Measurements from ENCODE around the gene OR6C6.
"Not testable (repeated sequence)": the region's sequence is repeated elsewhere in the genome, so short reads cannot be mapped to it uniquely, and the experiment has no call there.

Gene OR6C6

GRCh38 chr12:55296469-55296868 lies at the start of gene OR6C6:
Gene OR6C6, minus strand, starts transcription at chr12:55296569. Its CDS starts 1,337 bp downstream, at chr12:55295232.
- no peak for DNase-seq

- DNase-seq: no peak
Measured at GRCh38 chr12:55336002-55336401, 39.6 kb upstream of the OR6C6 start.

DNA sequence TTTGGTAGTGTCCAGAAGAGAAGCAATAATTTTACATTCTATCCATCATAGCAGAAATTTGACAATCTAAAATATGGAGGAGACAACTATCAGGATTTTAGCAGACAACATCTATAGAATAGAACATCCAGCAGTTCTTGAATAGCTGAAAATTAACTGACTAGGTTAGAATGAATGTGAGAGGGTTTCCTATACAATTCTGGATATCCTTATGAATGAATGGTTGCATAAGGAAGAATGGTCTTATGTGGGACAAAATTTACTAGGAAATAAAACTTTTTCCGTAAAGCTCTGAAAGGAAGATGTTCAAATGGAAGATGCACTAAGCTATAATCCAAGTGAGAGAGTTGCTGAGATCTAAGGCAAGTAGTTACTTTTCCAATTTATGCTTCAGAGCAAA lies 34.1 kb upstream of the OR6C6 start, which contains the start of gene OR6C3:
Gene OR6C3, plus strand, starts transcription at position 301 of the 400 bp plus-strand sequence. CDS start 955 bp downstream, outside the sequence.
- DNase-seq: no peak

GRCh38 chr12:55325801-55326200 lies 29.4 kb upstream of the OR6C6 start:
- not testable (repeated sequence) for DNase-seq

GRCh38 chr12:55320201-55320600 lies 23.8 kb upstream of the OR6C6 start:
- DNase-seq: no peak

- no peak for DNase-seq
Measured at GRCh38 chr12:55314043-55314442, 17.7 kb upstream of the OR6C6 start, which contains the start of gene OR6C1. Gene OR6C1, plus strand, starts transcription at chr12:55314343. Its CDS starts 6,257 bp downstream, at chr12:55320600.

DNA sequence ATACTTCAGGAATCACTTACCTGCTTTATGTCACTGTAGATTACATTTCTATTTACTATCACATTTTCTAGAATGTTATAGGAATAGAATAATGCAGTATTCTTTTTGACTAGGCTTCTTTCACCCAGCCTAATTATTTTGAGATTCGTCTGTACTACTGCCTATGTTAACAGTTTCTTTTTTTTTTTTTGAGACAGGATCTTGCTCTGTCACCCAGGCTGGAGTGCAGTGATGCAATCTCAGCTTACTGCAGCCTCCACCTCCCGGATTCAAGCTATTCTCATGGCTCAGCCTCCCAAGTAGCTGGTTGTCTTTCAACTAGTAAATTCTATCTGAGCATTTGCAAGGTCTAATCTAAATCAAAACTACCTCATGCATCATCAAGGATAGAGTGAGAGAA lies 6.4 kb downstream of the OR6C6 start:
- no peak for DNase-seq

DNA sequence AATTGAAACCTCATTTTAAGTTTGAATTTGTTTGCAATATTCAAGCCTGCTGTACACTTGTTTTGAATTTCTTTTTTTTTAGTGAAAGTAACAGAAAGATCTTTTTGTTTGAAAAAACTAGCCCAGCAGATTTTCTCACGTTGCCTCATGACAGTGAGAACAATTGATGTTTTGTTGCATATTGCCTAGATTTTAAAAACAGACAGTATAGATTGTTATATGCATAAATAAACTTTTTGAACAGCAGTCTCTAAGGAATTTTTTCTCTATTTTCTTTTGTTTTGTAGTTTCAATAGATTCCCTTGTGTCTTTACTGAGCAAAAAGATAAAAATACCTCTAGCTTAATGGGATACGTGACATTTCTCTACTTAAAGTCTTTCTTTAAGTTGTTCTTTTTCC lies 15.4 kb downstream of the OR6C6 start:
- no peak for DNase-seq

GRCh38 chr12:55258303-55258702 lies 38.1 kb downstream of the OR6C6 start:
- no peak for DNase-seq

- no peak for DNase-seq
Measured at GRCh38 chr12:55256831-55257230, 39.5 kb downstream of the OR6C6 start.

- no peak for DNase-seq
Measured at GRCh38 chr12:55253281-55253680, 43.1 kb downstream of the OR6C6 start.

DNA sequence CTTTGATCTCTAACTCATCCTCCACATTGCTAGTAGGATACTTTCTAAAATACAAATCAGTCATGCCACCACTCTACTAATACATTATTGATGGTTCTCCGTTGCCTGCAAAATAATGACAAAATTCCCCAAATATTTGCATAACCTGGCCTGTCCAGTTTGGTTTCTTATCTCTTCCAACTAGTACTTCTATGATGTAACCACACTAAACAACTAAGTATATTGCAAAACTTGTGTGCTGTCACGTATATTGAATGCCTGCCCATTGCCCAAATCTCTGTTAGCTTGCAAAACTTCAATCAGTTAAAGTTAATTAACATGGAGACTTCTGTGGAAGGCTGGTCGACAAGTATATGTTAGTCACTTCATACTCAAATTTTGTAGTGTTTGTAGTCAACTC lies 45.4 kb downstream of the OR6C6 start:
- DNase-seq: no peak

DNA sequence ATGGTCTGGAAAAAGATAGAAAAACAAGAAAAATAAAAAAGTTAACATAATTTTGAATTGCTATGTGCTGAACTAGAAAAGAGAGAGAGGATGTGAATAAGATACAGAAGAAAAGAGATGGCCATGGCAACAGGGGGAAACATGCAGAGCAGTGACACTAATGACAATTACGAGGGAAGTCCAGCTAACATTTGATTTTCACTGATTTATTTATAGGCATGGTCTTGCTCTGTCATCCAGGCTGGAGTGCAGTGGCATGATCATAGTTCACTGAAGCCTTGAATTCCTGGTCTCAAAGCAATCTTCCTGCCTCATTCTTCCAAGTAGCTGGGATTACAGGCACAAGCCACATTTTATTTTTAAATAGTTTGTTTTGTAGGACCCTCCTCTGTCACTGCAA lies 50.2 kb downstream of the OR6C6 start:
- DNase-seq: no peak

GRCh38 chr12:55244309-55244708 lies 52.1 kb downstream of the OR6C6 start, which contains the start of gene OR6C74:
Gene OR6C74, plus strand, starts transcription at chr12:55244609. Its CDS starts 2,679 bp downstream, at chr12:55247288.
- no peak for DNase-seq
